Measurements from ENCODE around the gene CD58.

The CD58 gene

DNA sequence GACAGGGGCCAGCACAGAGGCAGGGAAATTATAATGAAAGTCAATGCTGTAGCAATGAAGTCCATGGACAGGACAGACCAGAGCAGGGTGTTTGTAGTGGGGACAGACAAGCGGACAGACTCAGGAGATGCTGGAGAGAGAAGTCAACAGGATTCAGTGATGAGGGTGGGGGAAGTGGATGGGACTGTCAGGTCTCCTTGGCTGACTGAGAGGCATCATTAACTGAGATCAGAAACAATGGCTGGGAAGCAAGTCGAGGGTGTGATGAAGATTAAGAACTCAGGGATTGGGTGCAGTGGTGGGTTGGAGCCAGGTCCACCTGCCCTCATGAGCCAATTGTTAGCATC lies 25.5 kb downstream of the CD58 start:
- Histone ChIP-seq H2AFZ (ENCODE audit: low read depth, low read length, severe bottlenecking) (no peak overlapping the region), H3K4me2 (ENCODE audit: low read depth, low read length, poor library complexity, severe bottlenecking) (no peak overlapping the region), H3K9ac (ENCODE audit: low read length) (no peak overlapping the region), H3K36me3 (ENCODE audit: low read length) (no peaks in the 10 kb centered on the region), H3K27me3 (ENCODE audit: low read length) (no peaks in the 10 kb centered on the region), H3K79me2 (ENCODE audit: insufficient read depth, low read length) (no peaks in the 10 kb centered on the region), H3F3A (ENCODE audit: insufficient read depth) (no peaks in the 10 kb centered on the region), H3K4me3 (ENCODE audit: insufficient read depth, low read length, poor library complexity, severe bottlenecking) (no peak overlapping the region), H3K9me2 (replicated peaks; ENCODE audit: insufficient read depth, low read length) (no peaks in the 10 kb centered on the region), H3K9me3 (ENCODE audit: insufficient read depth, low read length) (no peaks in the 10 kb centered on the region), H4K20me1 (ENCODE audit: low read depth, low read length) (no peaks in the 10 kb centered on the region), H3K27ac (ENCODE audit: low read depth, low read length) (no peak overlapping the region)
- no peak for TF ChIP-seq EZH2phosphoT487 (conservative IDR thresholded peaks at IDR 0.05; ENCODE audit: low read length)
- TF ChIP-seq, protein P1, sequence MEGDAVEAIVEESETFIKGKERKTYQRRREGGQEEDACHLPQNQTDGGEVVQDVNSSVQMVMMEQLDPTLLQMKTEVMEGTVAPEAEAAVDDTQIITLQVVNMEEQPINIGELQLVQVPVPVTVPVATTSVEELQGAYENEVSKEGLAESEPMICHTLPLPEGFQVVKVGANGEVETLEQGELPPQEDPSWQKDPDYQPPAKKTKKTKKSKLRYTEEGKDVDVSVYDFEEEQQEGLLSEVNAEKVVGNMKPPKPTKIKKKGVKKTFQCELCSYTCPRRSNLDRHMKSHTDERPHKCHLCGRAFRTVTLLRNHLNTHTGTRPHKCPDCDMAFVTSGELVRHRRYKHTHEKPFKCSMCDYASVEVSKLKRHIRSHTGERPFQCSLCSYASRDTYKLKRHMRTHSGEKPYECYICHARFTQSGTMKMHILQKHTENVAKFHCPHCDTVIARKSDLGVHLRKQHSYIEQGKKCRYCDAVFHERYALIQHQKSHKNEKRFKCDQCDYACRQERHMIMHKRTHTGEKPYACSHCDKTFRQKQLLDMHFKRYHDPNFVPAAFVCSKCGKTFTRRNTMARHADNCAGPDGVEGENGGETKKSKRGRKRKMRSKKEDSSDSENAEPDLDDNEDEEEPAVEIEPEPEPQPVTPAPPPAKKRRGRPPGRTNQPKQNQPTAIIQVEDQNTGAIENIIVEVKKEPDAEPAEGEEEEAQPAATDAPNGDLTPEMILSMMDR (IDR thresholded peaks at IDR 0.05; ENCODE audit: insufficient read depth, low read length, poor library complexity, severe bottlenecking) = no peak

DNA sequence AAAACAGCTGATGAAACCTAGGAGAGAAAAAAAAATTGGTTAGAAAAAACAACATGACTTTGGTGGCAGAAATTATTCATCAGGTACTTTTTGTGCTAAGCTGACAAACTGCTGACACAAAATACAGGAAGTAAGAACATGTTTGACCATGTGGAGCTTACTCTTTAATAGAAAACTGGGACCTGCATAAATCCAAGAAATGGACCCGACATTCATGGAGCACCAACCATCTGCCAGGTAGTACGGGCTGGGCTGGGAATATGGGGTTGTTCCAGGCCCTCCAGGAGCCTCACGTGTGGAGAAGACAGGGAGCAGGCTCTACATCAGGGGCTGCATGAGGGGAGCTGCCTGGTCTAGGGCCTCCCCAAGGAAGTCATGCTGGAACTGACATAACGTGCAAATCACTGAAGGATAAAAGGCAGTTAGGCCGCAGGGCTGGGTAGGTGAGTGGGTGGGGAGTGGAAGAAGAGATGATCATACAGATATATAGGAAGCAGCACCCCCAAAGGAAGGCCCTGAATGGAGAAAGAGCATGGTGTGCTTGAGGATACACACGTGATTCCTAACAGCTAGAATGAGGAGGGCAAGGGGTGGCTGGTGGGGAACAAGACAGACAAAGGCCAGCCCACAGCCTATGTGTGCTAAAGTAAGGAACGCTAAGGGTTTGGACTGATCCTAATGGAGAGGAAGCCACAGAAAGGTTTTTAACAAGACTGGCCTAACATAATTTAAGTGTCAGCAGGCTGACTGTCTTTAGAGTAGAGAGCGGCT lies 26.1 kb downstream of the CD58 start:
- no peak overlapping the region for H3K4me3 ChIP-seq (ENCODE audit: insufficient read depth, low read length, poor library complexity, severe bottlenecking)
- TF ChIP-seq, protein P1 (IDR thresholded peaks at IDR 0.05; ENCODE audit: insufficient read depth, low read length, poor library complexity, severe bottlenecking) = no peak
- TF ChIP-seq EZH2phosphoT487 (conservative IDR thresholded peaks at IDR 0.05; ENCODE audit: low read length) = no peak
- H3K4me2 ChIP-seq (ENCODE audit: low read depth, low read length, poor library complexity, severe bottlenecking) = no peak overlapping the region
- no peaks in the 10 kb centered on the region for H3K9me2 ChIP-seq (replicated peaks; ENCODE audit: insufficient read depth, low read length)
- no peaks in the 10 kb centered on the region for H3K9me3 ChIP-seq (ENCODE audit: insufficient read depth, low read length)
- no peaks in the 10 kb centered on the region for H3F3A ChIP-seq (ENCODE audit: insufficient read depth)
- H3K36me3 ChIP-seq (ENCODE audit: low read length) = no peaks in the 10 kb centered on the region
- no peak overlapping the region for H2AFZ ChIP-seq (ENCODE audit: low read depth, low read length, severe bottlenecking)
- H3K27me3 ChIP-seq (ENCODE audit: low read length) = no peaks in the 10 kb centered on the region
- H3K27ac ChIP-seq (ENCODE audit: low read depth, low read length) = no peak overlapping the region
- no peaks in the 10 kb centered on the region for H3K79me2 ChIP-seq (ENCODE audit: insufficient read depth, low read length)
- no peak overlapping the region for H3K9ac ChIP-seq (ENCODE audit: low read length)
- H4K20me1 ChIP-seq (ENCODE audit: low read depth, low read length) = no peaks in the 10 kb centered on the region

DNA sequence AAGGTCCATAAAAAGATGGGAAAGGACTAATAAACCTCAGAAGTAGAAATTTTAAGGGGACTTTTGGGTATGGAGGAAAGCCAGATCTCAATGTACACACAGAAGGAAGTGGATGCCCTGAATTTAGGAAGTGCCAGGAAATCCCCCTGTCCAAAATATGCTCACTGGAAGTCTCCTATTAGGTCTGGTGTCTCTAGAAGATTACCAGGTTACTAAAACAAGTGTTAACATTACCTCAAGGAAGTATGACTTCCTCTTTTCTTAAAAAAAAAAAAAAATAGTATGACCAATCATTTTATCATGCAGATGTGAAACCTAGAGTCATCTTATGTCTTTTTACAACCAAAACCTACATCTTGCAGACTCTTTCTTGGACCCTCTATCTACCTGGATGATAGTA lies 30.7 kb downstream of the CD58 start:
- H3K9me2 ChIP-seq (replicated peaks; ENCODE audit: insufficient read depth, low read length) = no peaks in the 10 kb centered on the region
- no peak overlapping the region for H3K9ac ChIP-seq (ENCODE audit: low read length)
- H3K4me2 ChIP-seq (ENCODE audit: low read depth, low read length, poor library complexity, severe bottlenecking) = peak overlapping the region; percentile 19
- no peak overlapping the region for H3K4me3 ChIP-seq (ENCODE audit: insufficient read depth, low read length, poor library complexity, severe bottlenecking)
- H2AFZ ChIP-seq (ENCODE audit: low read depth, low read length, severe bottlenecking) = no peak overlapping the region
- H3K79me2 ChIP-seq (ENCODE audit: insufficient read depth, low read length) = no peaks in the 10 kb centered on the region
- H3K9me3 ChIP-seq (ENCODE audit: insufficient read depth, low read length) = no peaks in the 10 kb centered on the region
- no peak overlapping the region for H3K27ac ChIP-seq (ENCODE audit: low read depth, low read length)
- no peaks in the 10 kb centered on the region for H3F3A ChIP-seq (ENCODE audit: insufficient read depth)
- H4K20me1 ChIP-seq (ENCODE audit: low read depth, low read length) = no peaks in the 10 kb centered on the region
- H3K36me3 ChIP-seq (ENCODE audit: low read length) = no peaks in the 10 kb centered on the region
- no peaks in the 10 kb centered on the region for H3K27me3 ChIP-seq (ENCODE audit: low read length)
- TF ChIP-seq, protein P1 (IDR thresholded peaks at IDR 0.05; ENCODE audit: insufficient read depth, low read length, poor library complexity, severe bottlenecking) = no peak
- no peak for TF ChIP-seq EZH2phosphoT487 (conservative IDR thresholded peaks at IDR 0.05; ENCODE audit: low read length)
